DOHH2 (cell line): ENCODE results near the gene MARCHF9.

Experiments
- H3F3A ChIP-seq: fragments of 200-600 bp; sonication (generic), shearing (Covaris generic); 2 replicates; pipeline ENCODE4 v1.6.0; 2016; ENCODE audit warnings: antibody characterized with exemption, mild to moderate bottlenecking; ENCODE audit not compliant: control insufficient read depth, insufficient read depth
- H3K27ac ChIP-seq: fragments of 200-600 bp; sonication (generic); 2 replicates; pipeline ENCODE4 v1.5.1; 2014; ENCODE audit warnings: low read depth, mild to moderate bottlenecking, low read length, moderate library complexity
- H3K27me3 ChIP-seq: fragments of 200-600 bp; sonication (generic); 2 replicates; pipeline ENCODE4 v1.6.1; 2014; ENCODE audit warnings: mild to moderate bottlenecking, low read length, mixed read lengths; ENCODE audit not compliant: control insufficient read depth
- H3K36me3 ChIP-seq: fragments of 200-600 bp; sonication (generic); 2 replicates; pipeline ENCODE4 v1.6.1; 2014; ENCODE audit warnings: mild to moderate bottlenecking, low read length, moderate library complexity, mixed read lengths; ENCODE audit not compliant: control insufficient read depth
- H3K4me1 ChIP-seq: fragments of 200-600 bp; sonication (generic); 2 replicates; pipeline ENCODE4 v1.6.1; 2014; ENCODE audit warnings: mild to moderate bottlenecking, low read length, mixed read lengths; ENCODE audit not compliant: control insufficient read depth
- H3K4me2 ChIP-seq: fragments of 200-600 bp; sonication (generic); 2 replicates; pipeline ENCODE4 v1.6.0; 2014; ENCODE audit warnings: mild to moderate bottlenecking, low read length, moderate library complexity
- H3K4me3 ChIP-seq: fragments of 200-600 bp; sonication (generic); 2 replicates; pipeline ENCODE4 v1.5.1; 2014; ENCODE audit warnings: mild to moderate bottlenecking, low read length, mixed read lengths
- H3K79me2 ChIP-seq: fragments of 200-600 bp; sonication (generic); 2 replicates; pipeline ENCODE4 v1.6.1; 2014; ENCODE audit warnings: mild to moderate bottlenecking, low read length, mixed read lengths; ENCODE audit not compliant: control insufficient read depth
- H3K9me2 ChIP-seq: fragments of 200-600 bp; sonication (generic); replicated peaks from 2 replicates; pipeline ENCODE4 v1.6.1; 2014; ENCODE audit warnings: mild to moderate bottlenecking, low read length, mixed read lengths; ENCODE audit not compliant: control insufficient read depth
- H3K9me3 ChIP-seq: fragments of 200-600 bp; sonication (generic); 2 replicates; pipeline ENCODE4 v1.6.1; 2014; ENCODE audit warnings: antibody characterized with exemption, low read length, mixed read lengths; ENCODE audit not compliant: control insufficient read depth, insufficient read depth
- H4K20me1 ChIP-seq: fragments of 200-600 bp; sonication (generic); 2 replicates; pipeline ENCODE4 v1.6.0; 2014; ENCODE audit warnings: low read depth, mild to moderate bottlenecking, antibody characterized with exemption, low read length, moderate library complexity; ENCODE audit not compliant: control insufficient read depth, insufficient read depth
- EZH2phosphoT487 ChIP-seq: fragments of 200-600 bp; sonication (generic); IDR thresholded peaks from 2 replicates; pipeline ENCODE4 v1.6.1; 2017; ENCODE audit warnings: borderline replicate concordance, mild to moderate bottlenecking, antibody characterized with exemption, low read length, moderate library complexity, mixed read lengths
- TF ChIP-seq, protein P1 (sequence below): fragments of 200-600 bp; sonication (generic); IDR thresholded peaks from one replicate; pipeline ENCODE4 v1.5.1; 2014; ENCODE audit warnings: antibody characterized with exemption, mild to moderate bottlenecking, low read depth, low read length; ENCODE audit not compliant: poor library complexity, severe bottlenecking

Gene MARCHF9

GRCh38 chr12:57724936-57725740 lies 29.8 kb upstream of the MARCHF9 start:
- Histone ChIP-seq H3K36me3 (peaks cover 32% of the 10 kb centered on the region), H3K4me1 (peaks cover 15% of the 10 kb centered on the region), H3K79me2 (no peaks in the 10 kb centered on the region), H3K9me2 (no peaks in the 10 kb centered on the region), H3K27ac (no peak overlapping the region), H3F3A (peaks cover 11% of the 10 kb centered on the region; the same call in 1 of the 2 replicates), H4K20me1 (no peaks in the 10 kb centered on the region), H3K4me2 (peak overlapping the region; percentile 13; the same call in 1 of the 2 replicates), H3K4me3 (no peak overlapping the region), H3K9me3 (no peaks in the 10 kb centered on the region), H3K27me3 (no peaks in the 10 kb centered on the region)
- TF ChIP-seq, protein P1, sequence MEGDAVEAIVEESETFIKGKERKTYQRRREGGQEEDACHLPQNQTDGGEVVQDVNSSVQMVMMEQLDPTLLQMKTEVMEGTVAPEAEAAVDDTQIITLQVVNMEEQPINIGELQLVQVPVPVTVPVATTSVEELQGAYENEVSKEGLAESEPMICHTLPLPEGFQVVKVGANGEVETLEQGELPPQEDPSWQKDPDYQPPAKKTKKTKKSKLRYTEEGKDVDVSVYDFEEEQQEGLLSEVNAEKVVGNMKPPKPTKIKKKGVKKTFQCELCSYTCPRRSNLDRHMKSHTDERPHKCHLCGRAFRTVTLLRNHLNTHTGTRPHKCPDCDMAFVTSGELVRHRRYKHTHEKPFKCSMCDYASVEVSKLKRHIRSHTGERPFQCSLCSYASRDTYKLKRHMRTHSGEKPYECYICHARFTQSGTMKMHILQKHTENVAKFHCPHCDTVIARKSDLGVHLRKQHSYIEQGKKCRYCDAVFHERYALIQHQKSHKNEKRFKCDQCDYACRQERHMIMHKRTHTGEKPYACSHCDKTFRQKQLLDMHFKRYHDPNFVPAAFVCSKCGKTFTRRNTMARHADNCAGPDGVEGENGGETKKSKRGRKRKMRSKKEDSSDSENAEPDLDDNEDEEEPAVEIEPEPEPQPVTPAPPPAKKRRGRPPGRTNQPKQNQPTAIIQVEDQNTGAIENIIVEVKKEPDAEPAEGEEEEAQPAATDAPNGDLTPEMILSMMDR: no peak
- no peak for TF ChIP-seq EZH2phosphoT487

DNA sequence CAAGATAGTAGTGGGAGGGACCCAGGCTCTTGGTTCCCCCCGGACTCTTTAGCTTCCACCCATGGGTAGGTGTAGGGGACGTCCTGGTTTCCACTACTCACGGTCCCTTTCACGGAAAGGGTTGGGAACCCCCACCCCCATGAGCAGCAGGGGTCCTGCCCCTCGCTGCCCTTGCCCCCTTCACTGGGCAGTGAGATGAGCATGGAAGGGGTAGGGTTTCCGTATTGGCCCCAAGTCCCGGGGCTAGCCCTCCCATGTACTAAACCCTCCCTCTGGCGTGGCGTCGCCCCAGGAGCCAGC lies 29.1 kb upstream of the MARCHF9 start:
- no peak overlapping the region for H3K4me2 ChIP-seq
- H3K27ac ChIP-seq: no peak overlapping the region
- H3K9me2 ChIP-seq: no peaks in the 10 kb centered on the region
- no peaks in the 10 kb centered on the region for H3K79me2 ChIP-seq
- H3F3A ChIP-seq: peaks cover 11% of the 10 kb centered on the region; the same call in 1 of the 2 replicates
- peaks cover 32% of the 10 kb centered on the region for H3K36me3 ChIP-seq
- no peak overlapping the region for H3K4me3 ChIP-seq
- TF ChIP-seq, protein P1: no peak
- no peak for TF ChIP-seq EZH2phosphoT487
- H3K9me3 ChIP-seq: no peaks in the 10 kb centered on the region
- peaks cover 15% of the 10 kb centered on the region for H3K4me1 ChIP-seq
- no peaks in the 10 kb centered on the region for H4K20me1 ChIP-seq
- no peaks in the 10 kb centered on the region for H3K27me3 ChIP-seq

GRCh38 chr12:57726151-57726883 lies 28.6 kb upstream of the MARCHF9 start:
- no peaks in the 10 kb centered on the region for H3K9me3 ChIP-seq
- no peaks in the 10 kb centered on the region for H4K20me1 ChIP-seq
- H3K79me2 ChIP-seq: no peaks in the 10 kb centered on the region
- peaks cover 11% of the 10 kb centered on the region; the same call in 1 of the 2 replicates for H3F3A ChIP-seq
- H3K4me1 ChIP-seq: peaks cover 15% of the 10 kb centered on the region
- no peaks in the 10 kb centered on the region for H3K27me3 ChIP-seq
- no peak for TF ChIP-seq EZH2phosphoT487
- TF ChIP-seq, protein P1: peak; percentile 44
- no peak overlapping the region for H3K4me2 ChIP-seq
- no peak overlapping the region for H3K4me3 ChIP-seq
- no peak overlapping the region for H3K27ac ChIP-seq
- peaks cover 34% of the 10 kb centered on the region for H3K36me3 ChIP-seq
- no peaks in the 10 kb centered on the region for H3K9me2 ChIP-seq
